Measurements from ENCODE around the gene INVS. TPM values are rescaled to one million over a fixed set of nuclear protein-coding genes. Genes with fewer than 3 reads are reported as not detected.

The INVS gene
- total and polyA plus RNA-seq, 2 experiments from 2014 or later = 4.1 to 8.7 TPM

- TF ChIP-seq, protein P1, sequence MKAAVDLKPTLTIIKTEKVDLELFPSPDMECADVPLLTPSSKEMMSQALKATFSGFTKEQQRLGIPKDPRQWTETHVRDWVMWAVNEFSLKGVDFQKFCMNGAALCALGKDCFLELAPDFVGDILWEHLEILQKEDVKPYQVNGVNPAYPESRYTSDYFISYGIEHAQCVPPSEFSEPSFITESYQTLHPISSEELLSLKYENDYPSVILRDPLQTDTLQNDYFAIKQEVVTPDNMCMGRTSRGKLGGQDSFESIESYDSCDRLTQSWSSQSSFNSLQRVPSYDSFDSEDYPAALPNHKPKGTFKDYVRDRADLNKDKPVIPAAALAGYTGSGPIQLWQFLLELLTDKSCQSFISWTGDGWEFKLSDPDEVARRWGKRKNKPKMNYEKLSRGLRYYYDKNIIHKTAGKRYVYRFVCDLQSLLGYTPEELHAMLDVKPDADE (IDR thresholded peaks at IDR 0.05) = no peak
- TF ChIP-seq CREB1 (CRISPR knock-in tag; IDR thresholded peaks at IDR 0.05; ENCODE audit: low read depth) (no peak), JUNB (IDR thresholded peaks at IDR 0.05; ENCODE audit: unreplicated experiment) (no peak), NANOG (IDR thresholded peaks at IDR 0.05; ENCODE audit: borderline replicate concordance) (no peak), EZH2 (IDR thresholded peaks at IDR 0.05; ENCODE audit: low read depth, unreplicated experiment) (no peak)
Observed at GRCh38 chr9:100196828-100197227, 97.8 kb downstream of the INVS start (continued).

- Histone ChIP-seq H3K4me1 (ENCODE audit: insufficient read depth) (no peaks in the 10 kb centered on the region), H3K9me2 (ENCODE audit: insufficient read depth) (no peaks in the 10 kb centered on the region), H3K36me3 (ENCODE audit: insufficient read depth) (no peaks in the 10 kb centered on the region), H3K4me2 (no peak overlapping the region), H2AFZ (no peak overlapping the region), H3K27ac (ENCODE audit: low read depth) (no peak overlapping the region), H3F3A (replicated peaks; ENCODE audit: low read depth) (no peaks in the 10 kb centered on the region), H3K27me3 (ENCODE audit: insufficient read depth) (no peaks in the 10 kb centered on the region), H4K20me1 (replicated peaks; ENCODE audit: insufficient read depth) (no peaks in the 10 kb centered on the region), H3K79me2 (replicated peaks; ENCODE audit: insufficient read depth) (no peaks in the 10 kb centered on the region), H3K4me3 (no peak overlapping the region)
- Mint-ChIP-seq H3K9me3 (no peaks in the 10 kb centered on the region), H3K36me3 (ENCODE audit: low read depth) (no peaks in the 10 kb centered on the region), H3K4me3 (no peak overlapping the region), H3K4me1 (peaks cover 4% of the 10 kb centered on the region; the same call in 1 of the 3 replicates), H3K27me3 (ENCODE audit: insufficient read depth, low read depth, poor library complexity) (no peaks in the 10 kb centered on the region), H3K27ac (no peak overlapping the region)
- ATAC-seq = no peak
- DNase-seq (ENCODE audit: low spot score) = no peak
- no peak for TF ChIP-seq POLR2AphosphoS5 (IDR thresholded peaks at IDR 0.05; ENCODE audit: low read depth)
- TF ChIP-seq EZH2 (IDR thresholded peaks at IDR 0.05; ENCODE audit: low read depth, unreplicated experiment) = no peak
- TF ChIP-seq, protein P2, sequence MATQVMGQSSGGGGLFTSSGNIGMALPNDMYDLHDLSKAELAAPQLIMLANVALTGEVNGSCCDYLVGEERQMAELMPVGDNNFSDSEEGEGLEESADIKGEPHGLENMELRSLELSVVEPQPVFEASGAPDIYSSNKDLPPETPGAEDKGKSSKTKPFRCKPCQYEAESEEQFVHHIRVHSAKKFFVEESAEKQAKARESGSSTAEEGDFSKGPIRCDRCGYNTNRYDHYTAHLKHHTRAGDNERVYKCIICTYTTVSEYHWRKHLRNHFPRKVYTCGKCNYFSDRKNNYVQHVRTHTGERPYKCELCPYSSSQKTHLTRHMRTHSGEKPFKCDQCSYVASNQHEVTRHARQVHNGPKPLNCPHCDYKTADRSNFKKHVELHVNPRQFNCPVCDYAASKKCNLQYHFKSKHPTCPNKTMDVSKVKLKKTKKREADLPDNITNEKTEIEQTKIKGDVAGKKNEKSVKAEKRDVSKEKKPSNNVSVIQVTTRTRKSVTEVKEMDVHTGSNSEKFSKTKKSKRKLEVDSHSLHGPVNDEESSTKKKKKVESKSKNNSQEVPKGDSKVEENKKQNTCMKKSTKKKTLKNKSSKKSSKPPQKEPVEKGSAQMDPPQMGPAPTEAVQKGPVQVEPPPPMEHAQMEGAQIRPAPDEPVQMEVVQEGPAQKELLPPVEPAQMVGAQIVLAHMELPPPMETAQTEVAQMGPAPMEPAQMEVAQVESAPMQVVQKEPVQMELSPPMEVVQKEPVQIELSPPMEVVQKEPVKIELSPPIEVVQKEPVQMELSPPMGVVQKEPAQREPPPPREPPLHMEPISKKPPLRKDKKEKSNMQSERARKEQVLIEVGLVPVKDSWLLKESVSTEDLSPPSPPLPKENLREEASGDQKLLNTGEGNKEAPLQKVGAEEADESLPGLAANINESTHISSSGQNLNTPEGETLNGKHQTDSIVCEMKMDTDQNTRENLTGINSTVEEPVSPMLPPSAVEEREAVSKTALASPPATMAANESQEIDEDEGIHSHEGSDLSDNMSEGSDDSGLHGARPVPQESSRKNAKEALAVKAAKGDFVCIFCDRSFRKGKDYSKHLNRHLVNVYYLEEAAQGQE (IDR thresholded peaks at IDR 0.05; ENCODE audit: unreplicated experiment) = no peak
- TF ChIP-seq CREB1 (CRISPR knock-in tag; IDR thresholded peaks at IDR 0.05; ENCODE audit: low read depth) = no peak
- no peak for TF ChIP-seq ZNF331 (CRISPR knock-in tag; IDR thresholded peaks at IDR 0.05; ENCODE audit: low read depth)
- TF ChIP-seq, protein P1 (IDR thresholded peaks at IDR 0.05) = no peak
- no peak for TF ChIP-seq NANOG (IDR thresholded peaks at IDR 0.05; ENCODE audit: borderline replicate concordance)
- no peak for TF ChIP-seq JUNB (IDR thresholded peaks at IDR 0.05; ENCODE audit: unreplicated experiment)
- TF ChIP-seq CTCF (conservative IDR thresholded peaks at IDR 0.05; ENCODE audit: low read depth in 2 of 2) = no peak
- TF ChIP-seq, protein P3, sequence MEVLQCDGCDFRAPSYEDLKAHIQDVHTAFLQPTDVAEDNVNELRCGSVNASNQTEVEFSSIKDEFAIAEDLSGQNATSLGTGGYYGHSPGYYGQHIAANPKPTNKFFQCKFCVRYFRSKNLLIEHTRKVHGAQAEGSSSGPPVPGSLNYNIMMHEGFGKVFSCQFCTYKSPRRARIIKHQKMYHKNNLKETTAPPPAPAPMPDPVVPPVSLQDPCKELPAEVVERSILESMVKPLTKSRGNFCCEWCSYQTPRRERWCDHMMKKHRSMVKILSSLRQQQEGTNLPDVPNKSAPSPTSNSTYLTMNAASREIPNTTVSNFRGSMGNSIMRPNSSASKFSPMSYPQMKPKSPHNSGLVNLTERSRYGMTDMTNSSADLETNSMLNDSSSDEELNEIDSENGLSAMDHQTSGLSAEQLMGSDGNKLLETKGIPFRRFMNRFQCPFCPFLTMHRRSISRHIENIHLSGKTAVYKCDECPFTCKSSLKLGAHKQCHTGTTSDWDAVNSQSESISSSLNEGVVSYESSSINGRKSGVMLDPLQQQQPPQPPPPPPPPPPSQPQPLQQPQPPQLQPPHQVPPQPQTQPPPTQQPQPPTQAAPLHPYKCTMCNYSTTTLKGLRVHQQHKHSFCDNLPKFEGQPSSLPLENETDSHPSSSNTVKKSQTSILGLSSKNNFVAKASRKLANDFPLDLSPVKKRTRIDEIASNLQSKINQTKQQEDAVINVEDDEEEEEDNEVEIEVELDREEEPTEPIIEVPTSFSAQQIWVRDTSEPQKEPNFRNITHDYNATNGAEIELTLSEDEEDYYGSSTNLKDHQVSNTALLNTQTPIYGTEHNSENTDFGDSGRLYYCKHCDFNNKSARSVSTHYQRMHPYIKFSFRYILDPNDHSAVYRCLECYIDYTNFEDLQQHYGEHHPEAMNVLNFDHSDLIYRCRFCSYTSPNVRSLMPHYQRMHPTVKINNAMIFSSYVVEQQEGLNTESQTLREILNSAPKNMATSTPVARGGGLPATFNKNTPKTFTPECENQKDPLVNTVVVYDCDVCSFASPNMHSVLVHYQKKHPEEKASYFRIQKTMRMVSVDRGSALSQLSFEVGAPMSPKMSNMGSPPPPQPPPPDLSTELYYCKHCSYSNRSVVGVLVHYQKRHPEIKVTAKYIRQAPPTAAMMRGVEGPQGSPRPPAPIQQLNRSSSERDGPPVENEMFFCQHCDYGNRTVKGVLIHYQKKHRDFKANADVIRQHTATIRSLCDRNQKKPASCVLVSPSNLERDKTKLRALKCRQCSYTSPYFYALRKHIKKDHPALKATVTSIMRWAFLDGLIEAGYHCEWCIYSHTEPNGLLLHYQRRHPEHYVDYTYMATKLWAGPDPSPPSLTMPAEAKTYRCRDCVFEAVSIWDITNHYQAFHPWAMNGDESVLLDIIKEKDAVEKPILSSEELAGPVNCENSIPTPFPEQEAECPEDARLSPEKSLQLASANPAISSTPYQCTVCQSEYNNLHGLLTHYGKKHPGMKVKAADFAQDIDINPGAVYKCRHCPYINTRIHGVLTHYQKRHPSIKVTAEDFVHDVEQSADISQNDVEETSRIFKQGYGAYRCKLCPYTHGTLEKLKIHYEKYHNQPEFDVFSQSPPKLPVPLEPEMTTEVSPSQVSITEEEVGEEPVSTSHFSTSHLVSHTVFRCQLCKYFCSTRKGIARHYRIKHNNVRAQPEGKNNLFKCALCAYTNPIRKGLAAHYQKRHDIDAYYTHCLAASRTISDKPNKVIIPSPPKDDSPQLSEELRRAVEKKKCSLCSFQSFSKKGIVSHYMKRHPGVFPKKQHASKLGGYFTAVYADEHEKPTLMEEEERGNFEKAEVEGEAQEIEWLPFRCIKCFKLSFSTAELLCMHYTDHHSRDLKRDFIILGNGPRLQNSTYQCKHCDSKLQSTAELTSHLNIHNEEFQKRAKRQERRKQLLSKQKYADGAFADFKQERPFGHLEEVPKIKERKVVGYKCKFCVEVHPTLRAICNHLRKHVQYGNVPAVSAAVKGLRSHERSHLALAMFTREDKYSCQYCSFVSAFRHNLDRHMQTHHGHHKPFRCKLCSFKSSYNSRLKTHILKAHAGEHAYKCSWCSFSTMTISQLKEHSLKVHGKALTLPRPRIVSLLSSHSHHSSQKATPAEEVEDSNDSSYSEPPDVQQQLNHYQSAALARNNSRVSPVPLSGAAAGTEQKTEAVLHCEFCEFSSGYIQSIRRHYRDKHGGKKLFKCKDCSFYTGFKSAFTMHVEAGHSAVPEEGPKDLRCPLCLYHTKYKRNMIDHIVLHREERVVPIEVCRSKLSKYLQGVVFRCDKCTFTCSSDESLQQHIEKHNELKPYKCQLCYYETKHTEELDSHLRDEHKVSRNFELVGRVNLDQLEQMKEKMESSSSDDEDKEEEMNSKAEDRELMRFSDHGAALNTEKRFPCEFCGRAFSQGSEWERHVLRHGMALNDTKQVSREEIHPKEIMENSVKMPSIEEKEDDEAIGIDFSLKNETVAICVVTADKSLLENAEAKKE (CRISPR knock-in tag; IDR thresholded peaks at IDR 0.05) = no peak
- no peak for TF ChIP-seq EZH2phosphoT487 (IDR thresholded peaks at IDR 0.05; ENCODE audit: unreplicated experiment)
Observed at GRCh38 chr9:100197553-100197952, 98.5 kb downstream of the INVS start.

All from GM23338 (cell line).